Measurements from ENCODE around the gene PAN3. TPM values are rescaled to one million over a fixed set of nuclear protein-coding genes. Genes with fewer than 3 reads are reported as not detected.

PAN3 gene
- total RNA-seq, 1 experiment from 2014 or later, result 48.5 TPM

- H3K79me2 ChIP-seq (ENCODE audit: insufficient read depth, low read length), result peaks cover 9% of the 10 kb centered on the region; the same call in 1 of the 2 replicates
- H3K23me2 ChIP-seq (ENCODE audit: insufficient read length, low read depth, low read length, poor library complexity, severe bottlenecking), result no peaks in the 10 kb centered on the region
- H3K27me3 Mint-ChIP-seq (ENCODE audit: low read depth), result no peaks in the 10 kb centered on the region
- TF ChIP-seq CTCF (conservative IDR thresholded peaks at IDR 0.05), result no peak
- H3K4me3 Mint-ChIP-seq, result no peak overlapping the region
- H2BK12ac ChIP-seq (ENCODE audit: insufficient read length, low read depth, low read length), result no peak overlapping the region
- no peak overlapping the region for H3K23ac ChIP-seq (ENCODE audit: insufficient read length, low read depth, low read length)
- H2BK120ac ChIP-seq (ENCODE audit: low read depth, low read length, poor library complexity, severe bottlenecking), result no peak overlapping the region
- no peaks in the 10 kb centered on the region for H4K20me1 ChIP-seq (ENCODE audit: control insufficient read depth, insufficient read depth, insufficient read length)
- peaks cover 29 to 39% of the 10 kb centered on the region in 2 experiments for H3K9me3 Mint-ChIP-seq
- H3K27ac ChIP-seq (ENCODE audit: insufficient read length, low read depth, low read length), result no peak overlapping the region
- H4K8ac ChIP-seq (replicated peaks; ENCODE audit: insufficient read length, low read depth, low read length), result no peak overlapping the region
- peaks cover 5% of the 10 kb centered on the region; the same call in 1 of the 2 replicates for H3K4me1 ChIP-seq (ENCODE audit: insufficient read depth, low read length)
- no peak overlapping the region for H3T11ph ChIP-seq (ENCODE audit: low read length)
- H3K79me1 ChIP-seq (ENCODE audit: insufficient read depth, low read depth, low read length, poor library complexity, severe bottlenecking), result peaks cover 5% of the 10 kb centered on the region
- no peak overlapping the region for H4K91ac ChIP-seq (ENCODE audit: insufficient read length, low read depth, low read length)
- H2BK20ac ChIP-seq (ENCODE audit: low read depth, low read length, poor library complexity, severe bottlenecking), result no peak overlapping the region
- no peak for DNase-seq
- H2AFZ ChIP-seq (ENCODE audit: low read length), result no peak overlapping the region
- no peak overlapping the region for H3K27ac Mint-ChIP-seq
- WGBS (ENCODE audit: extremely low coverage, insufficient read length, low lambda C conversion rate), result no CpG with 5 or more reads among the region's 4 CpGs
- H2BK15ac ChIP-seq (ENCODE audit: low read depth, low read length), result no peak overlapping the region
- peaks cover 29 to 33% of the 10 kb centered on the region in 2 experiments for H3K4me1 Mint-ChIP-seq
- H3K56ac ChIP-seq (ENCODE audit: insufficient read length, low read depth, low read length), result no peak overlapping the region
- H3K9ac ChIP-seq (ENCODE audit: extremely low read depth, insufficient read length, low read length), result no peak overlapping the region
- H3K9me3 ChIP-seq (ENCODE audit: control insufficient read depth, low read depth, low read length), result no peaks in the 10 kb centered on the region
- H3K18ac ChIP-seq (ENCODE audit: insufficient read length, low read depth, low read length), result no peak overlapping the region
- no peaks in the 10 kb centered on the region for H3K27me3 ChIP-seq (ENCODE audit: insufficient read depth, low read length)
- peaks cover 35 to 50% (median 37%) of the 10 kb centered on the region in 3 experiments for H3K36me3 Mint-ChIP-seq (ENCODE audit: insufficient read depth in 1 of 3, low read depth in 3 of 3)
- no peak overlapping the region for H4K5ac ChIP-seq (ENCODE audit: insufficient read length, low read depth, low read length)
- no peak overlapping the region for H3K4me2 ChIP-seq (ENCODE audit: insufficient read depth, insufficient read length, low read length)
- H3K4ac ChIP-seq (ENCODE audit: low read depth, low read length), result no peak overlapping the region
- H2AK5ac ChIP-seq (ENCODE audit: insufficient read length, low read length), result no peak overlapping the region
- no peak overlapping the region for H2BK5ac ChIP-seq (ENCODE audit: insufficient read length, low read length)
- H3K14ac ChIP-seq (ENCODE audit: insufficient read depth, low read length), result no peak overlapping the region
These were observed 20.7 kb downstream of the PAN3 start for GRCh38 chr13:28159057-28159456.
